SK-N-SH treated with all-trans-retinoic acid at 6 μM for 48 hours (cell line): ENCODE measurements around the gene LRCH1.

Experiments used
- ATAC-seq: fragments of 200-7000 bp; cut with Tn5 transposase; 3 replicates; pipeline ENCODE4 v1.9.1; 2020; ENCODE audit warnings: mild to moderate bottlenecking, moderate library complexity
- ARNTL ChIP-seq: fragments of 450-650 bp; formaldehyde crosslinking; IDR thresholded peaks from 2 replicates; pipeline ENCODE4 v1.5.0; 2020; ENCODE audit warnings: low read depth, mild to moderate bottlenecking, moderate library complexity, borderline replicate concordance
- BACH2 ChIP-seq: fragments of 250-450 bp; sonication (Bioruptor Pico); IDR thresholded peaks from 2 replicates; pipeline ENCODE4 v1.9.0; 2021; ENCODE audit warnings: mild to moderate bottlenecking, borderline replicate concordance
- CSDC2 ChIP-seq: fragments of 250-450 bp; sonication (Bioruptor Pico); IDR thresholded peaks from 2 replicates; pipeline ENCODE4 v1.5.0; 2020; ENCODE audit warnings: mild to moderate bottlenecking, moderate library complexity
- CSRNP3 ChIP-seq: fragments of 250-450 bp; sonication (Bioruptor Pico); IDR thresholded peaks from 2 replicates; pipeline ENCODE4 v1.5.1; 2021; ENCODE audit warnings: mild to moderate bottlenecking, moderate library complexity
- ESRRG ChIP-seq: fragments of 250-450 bp; sonication (Bioruptor Pico); IDR thresholded peaks from 2 replicates; pipeline ENCODE4 v1.6.1; 2021; ENCODE audit warnings: mild to moderate bottlenecking
- GLIS3 ChIP-seq: fragments of 250-450 bp; sonication (Bioruptor Pico); IDR thresholded peaks from 2 replicates; pipeline ENCODE4 v1.5.0; 2020; ENCODE audit warnings: mild to moderate bottlenecking, moderate library complexity
- ISL1 ChIP-seq: fragments of 250-450 bp; sonication (Bioruptor Pico); IDR thresholded peaks from 2 replicates; pipeline ENCODE4 v2.1.2; 2022; ENCODE audit warnings: mild to moderate bottlenecking, moderate library complexity
- PPARA ChIP-seq: fragments of 250-450 bp; sonication (Bioruptor Pico); IDR thresholded peaks from 2 replicates; pipeline ENCODE4 v1.5.0; 2020; ENCODE audit warnings: mild to moderate bottlenecking, borderline replicate concordance
- RARB ChIP-seq: fragments of 250-450 bp; sonication (Bioruptor Pico); IDR thresholded peaks from 2 replicates; pipeline ENCODE4 v1.8.0; 2021; ENCODE audit warnings: mild to moderate bottlenecking, moderate library complexity
- TCF4 ChIP-seq: fragments of 250-450 bp; sonication (Bioruptor Pico); IDR thresholded peaks from 2 replicates; pipeline ENCODE4 v1.8.0; 2021; ENCODE audit warnings: mild to moderate bottlenecking, moderate library complexity, borderline replicate concordance
- TOX ChIP-seq: fragments of 250-450 bp; sonication (Bioruptor Pico); IDR thresholded peaks from 2 replicates; pipeline ENCODE4 v1.8.0; 2021; ENCODE audit warnings: mild to moderate bottlenecking, moderate library complexity, borderline replicate concordance
- ZC3H10 ChIP-seq: fragments of 250-450 bp; sonication (Bioruptor Pico); IDR thresholded peaks from 2 replicates; pipeline ENCODE4 v1.5.1; 2021; ENCODE audit warnings: mild to moderate bottlenecking, moderate library complexity
- ZFP3 ChIP-seq: fragments of 250-450 bp; sonication (Bioruptor Pico); IDR thresholded peaks from 2 replicates; pipeline ENCODE4 v1.5.0; 2020; ENCODE audit warnings: mild to moderate bottlenecking, moderate library complexity
- ZFP30 ChIP-seq: fragments of 450-650 bp; formaldehyde crosslinking; IDR thresholded peaks from 2 replicates; pipeline ENCODE4 v1.5.0; 2022; ENCODE audit warnings: mild to moderate bottlenecking, moderate library complexity
- ZNF8 ChIP-seq: fragments of 450-650 bp; formaldehyde crosslinking; IDR thresholded peaks from 2 replicates; pipeline ENCODE4 v1.5.0; 2020; ENCODE audit warnings: mild to moderate bottlenecking, moderate library complexity
- TF ChIP-seq, protein P1 (sequence below): fragments of 250-450 bp; sonication (Bioruptor Pico); IDR thresholded peaks from 2 replicates; pipeline ENCODE4 v1.8.0; 2021; ENCODE audit warnings: low read depth, mild to moderate bottlenecking, moderate library complexity, borderline replicate concordance
- TF ChIP-seq, protein P2 (sequence below): fragments of 250-450 bp; sonication (Bioruptor Pico); IDR thresholded peaks from 2 replicates; pipeline ENCODE4 v1.8.0; 2020; ENCODE audit warnings: mild to moderate bottlenecking, moderate library complexity, borderline replicate concordance
- TF ChIP-seq, protein P3 (sequence below): fragments of 250-450 bp; sonication (Bioruptor Pico); IDR thresholded peaks from 2 replicates; pipeline ENCODE4 v1.5.0; 2020; ENCODE audit warnings: mild to moderate bottlenecking, moderate library complexity
- TF ChIP-seq, protein P4 (sequence below): fragments of 250-450 bp; sonication (Bioruptor Pico); IDR thresholded peaks from 2 replicates; pipeline ENCODE4 v1.5.1; 2020; ENCODE audit warnings: low read depth, mild to moderate bottlenecking, moderate library complexity

The LRCH1 gene

DNA sequence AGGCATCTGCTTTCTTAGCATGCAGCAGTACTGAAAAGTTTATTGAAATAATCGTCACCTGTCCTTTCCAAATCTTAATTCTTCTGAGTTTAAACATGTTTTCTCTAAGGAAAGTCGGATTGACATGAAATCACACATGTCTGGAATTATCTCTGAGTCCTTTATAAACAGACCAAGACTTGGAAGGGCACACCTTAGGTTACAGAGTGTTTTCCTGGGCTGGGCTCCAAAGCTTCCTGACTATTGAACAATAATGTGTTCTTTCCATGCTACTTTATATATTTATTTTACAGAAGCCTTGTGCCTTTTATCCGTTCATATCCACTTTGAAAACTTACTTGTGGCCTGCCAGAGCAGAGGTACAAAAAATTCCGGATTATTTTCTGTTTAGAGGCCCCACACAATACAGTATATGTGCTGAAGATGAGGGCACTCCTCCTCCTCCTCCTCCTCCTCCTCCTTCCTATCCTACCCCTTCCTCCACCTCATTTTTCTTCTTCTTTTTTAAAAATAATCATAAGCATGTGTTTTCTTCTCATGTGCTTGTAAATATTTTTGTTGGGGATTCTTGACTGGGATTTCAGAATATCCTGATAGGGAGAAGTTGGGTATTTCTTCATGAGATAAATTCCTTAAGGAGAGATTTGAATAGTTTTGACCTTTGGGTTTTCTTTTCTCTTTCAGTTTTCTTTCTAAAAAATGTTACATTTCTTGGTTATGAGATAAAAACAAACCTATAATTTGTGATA lies 52.3 kb downstream of the LRCH1 start:
- TF ChIP-seq ZFP3 (CRISPR knock-in tag) (no peak), ARNTL (CRISPR knock-in tag) (no peak), RARB (CRISPR knock-in tag) (no peak), ZC3H10 (CRISPR knock-in tag) (no peak), GLIS3 (CRISPR knock-in tag) (no peak), ZFP30 (CRISPR knock-in tag) (no peak), ESRRG (CRISPR knock-in tag) (no peak), ZNF8 (no peak), TCF4 (no peak), CSRNP3 (CRISPR knock-in tag) (no peak), ISL1 (CRISPR knock-in tag) (no peak), PPARA (CRISPR knock-in tag) (no peak), CSDC2 (CRISPR knock-in tag) (no peak), BACH2 (CRISPR knock-in tag) (no peak)
- TF ChIP-seq, protein P1, sequence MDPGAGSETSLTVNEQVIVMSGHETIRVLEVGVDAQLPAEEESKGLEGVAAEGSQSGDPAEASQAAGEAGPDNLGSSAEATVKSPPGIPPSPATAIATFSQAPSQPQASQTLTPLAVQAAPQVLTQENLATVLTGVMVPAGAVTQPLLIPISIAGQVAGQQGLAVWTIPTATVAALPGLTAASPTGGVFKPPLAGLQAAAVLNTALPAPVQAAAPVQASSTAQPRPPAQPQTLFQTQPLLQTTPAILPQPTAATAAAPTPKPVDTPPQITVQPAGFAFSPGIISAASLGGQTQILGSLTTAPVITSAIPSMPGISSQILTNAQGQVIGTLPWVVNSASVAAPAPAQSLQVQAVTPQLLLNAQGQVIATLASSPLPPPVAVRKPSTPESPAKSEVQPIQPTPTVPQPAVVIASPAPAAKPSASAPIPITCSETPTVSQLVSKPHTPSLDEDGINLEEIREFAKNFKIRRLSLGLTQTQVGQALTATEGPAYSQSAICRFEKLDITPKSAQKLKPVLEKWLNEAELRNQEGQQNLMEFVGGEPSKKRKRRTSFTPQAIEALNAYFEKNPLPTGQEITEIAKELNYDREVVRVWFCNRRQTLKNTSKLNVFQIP (CRISPR knock-in tag) = no peak
- TF ChIP-seq, protein P2, sequence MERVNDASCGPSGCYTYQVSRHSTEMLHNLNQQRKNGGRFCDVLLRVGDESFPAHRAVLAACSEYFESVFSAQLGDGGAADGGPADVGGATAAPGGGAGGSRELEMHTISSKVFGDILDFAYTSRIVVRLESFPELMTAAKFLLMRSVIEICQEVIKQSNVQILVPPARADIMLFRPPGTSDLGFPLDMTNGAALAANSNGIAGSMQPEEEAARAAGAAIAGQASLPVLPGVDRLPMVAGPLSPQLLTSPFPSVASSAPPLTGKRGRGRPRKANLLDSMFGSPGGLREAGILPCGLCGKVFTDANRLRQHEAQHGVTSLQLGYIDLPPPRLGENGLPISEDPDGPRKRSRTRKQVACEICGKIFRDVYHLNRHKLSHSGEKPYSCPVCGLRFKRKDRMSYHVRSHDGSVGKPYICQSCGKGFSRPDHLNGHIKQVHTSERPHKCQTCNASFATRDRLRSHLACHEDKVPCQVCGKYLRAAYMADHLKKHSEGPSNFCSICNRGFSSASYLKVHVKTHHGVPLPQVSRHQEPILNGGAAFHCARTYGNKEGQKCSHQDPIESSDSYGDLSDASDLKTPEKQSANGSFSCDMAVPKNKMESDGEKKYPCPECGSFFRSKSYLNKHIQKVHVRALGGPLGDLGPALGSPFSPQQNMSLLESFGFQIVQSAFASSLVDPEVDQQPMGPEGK (CRISPR knock-in tag) = no peak
- TF ChIP-seq, protein P3, sequence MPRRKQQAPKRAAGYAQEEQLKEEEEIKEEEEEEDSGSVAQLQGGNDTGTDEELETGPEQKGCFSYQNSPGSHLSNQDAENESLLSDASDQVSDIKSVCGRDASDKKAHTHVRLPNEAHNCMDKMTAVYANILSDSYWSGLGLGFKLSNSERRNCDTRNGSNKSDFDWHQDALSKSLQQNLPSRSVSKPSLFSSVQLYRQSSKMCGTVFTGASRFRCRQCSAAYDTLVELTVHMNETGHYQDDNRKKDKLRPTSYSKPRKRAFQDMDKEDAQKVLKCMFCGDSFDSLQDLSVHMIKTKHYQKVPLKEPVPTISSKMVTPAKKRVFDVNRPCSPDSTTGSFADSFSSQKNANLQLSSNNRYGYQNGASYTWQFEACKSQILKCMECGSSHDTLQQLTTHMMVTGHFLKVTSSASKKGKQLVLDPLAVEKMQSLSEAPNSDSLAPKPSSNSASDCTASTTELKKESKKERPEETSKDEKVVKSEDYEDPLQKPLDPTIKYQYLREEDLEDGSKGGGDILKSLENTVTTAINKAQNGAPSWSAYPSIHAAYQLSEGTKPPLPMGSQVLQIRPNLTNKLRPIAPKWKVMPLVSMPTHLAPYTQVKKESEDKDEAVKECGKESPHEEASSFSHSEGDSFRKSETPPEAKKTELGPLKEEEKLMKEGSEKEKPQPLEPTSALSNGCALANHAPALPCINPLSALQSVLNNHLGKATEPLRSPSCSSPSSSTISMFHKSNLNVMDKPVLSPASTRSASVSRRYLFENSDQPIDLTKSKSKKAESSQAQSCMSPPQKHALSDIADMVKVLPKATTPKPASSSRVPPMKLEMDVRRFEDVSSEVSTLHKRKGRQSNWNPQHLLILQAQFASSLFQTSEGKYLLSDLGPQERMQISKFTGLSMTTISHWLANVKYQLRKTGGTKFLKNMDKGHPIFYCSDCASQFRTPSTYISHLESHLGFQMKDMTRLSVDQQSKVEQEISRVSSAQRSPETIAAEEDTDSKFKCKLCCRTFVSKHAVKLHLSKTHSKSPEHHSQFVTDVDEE (CRISPR knock-in tag) = no peak
- TF ChIP-seq, protein P4, sequence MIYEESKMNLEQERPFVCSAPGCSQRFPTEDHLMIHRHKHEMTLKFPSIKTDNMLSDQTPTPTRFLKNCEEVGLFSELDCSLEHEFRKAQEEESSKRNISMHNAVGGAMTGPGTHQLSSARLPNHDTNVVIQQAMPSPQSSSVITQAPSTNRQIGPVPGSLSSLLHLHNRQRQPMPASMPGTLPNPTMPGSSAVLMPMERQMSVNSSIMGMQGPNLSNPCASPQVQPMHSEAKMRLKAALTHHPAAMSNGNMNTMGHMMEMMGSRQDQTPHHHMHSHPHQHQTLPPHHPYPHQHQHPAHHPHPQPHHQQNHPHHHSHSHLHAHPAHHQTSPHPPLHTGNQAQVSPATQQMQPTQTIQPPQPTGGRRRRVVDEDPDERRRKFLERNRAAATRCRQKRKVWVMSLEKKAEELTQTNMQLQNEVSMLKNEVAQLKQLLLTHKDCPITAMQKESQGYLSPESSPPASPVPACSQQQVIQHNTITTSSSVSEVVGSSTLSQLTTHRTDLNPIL (CRISPR knock-in tag) = no peak
- TF ChIP-seq, all 23 proteins: peak for 0
- no peak for ATAC-seq

DNA sequence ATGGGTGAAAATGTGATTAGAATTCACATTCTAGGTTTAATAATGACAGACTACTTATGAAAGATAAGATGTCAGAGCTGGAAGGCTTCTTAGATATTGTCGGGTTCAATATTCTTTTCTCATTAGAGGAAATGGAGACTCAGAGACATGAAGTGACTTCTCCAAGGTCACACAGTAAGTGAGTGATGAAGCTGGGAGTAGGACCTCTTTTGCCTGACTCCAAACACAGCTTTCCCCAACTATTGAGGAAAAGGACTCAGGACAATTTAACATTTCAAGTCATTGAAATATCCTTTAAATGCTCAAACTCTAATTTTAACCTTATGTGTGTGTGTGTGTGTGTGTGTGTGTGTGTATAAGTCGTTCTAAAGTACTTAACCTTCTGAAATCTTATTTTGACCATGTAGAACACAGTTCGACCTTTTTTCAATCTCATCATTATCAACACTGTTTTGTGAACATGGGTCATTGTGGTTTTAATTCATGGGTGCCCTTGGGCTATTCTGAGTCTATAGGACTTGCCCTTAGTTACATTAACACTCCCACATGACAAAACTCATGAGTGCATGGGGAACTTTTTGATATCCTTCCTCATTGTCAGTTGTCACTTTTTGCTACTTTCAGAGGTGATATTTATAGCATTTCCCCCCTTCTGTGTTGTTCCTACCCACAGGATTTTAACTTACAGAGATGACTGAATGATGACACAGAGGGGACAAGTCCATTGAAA lies 53.0 kb downstream of the LRCH1 start:
- TF ChIP-seq ZFP30 (CRISPR knock-in tag) (no peak), PPARA (CRISPR knock-in tag) (no peak), TOX (CRISPR knock-in tag) (no peak), TCF4 (no peak), ESRRG (CRISPR knock-in tag) (no peak)
- TF ChIP-seq, protein P4 (CRISPR knock-in tag) = no peak
- TF ChIP-seq, protein P3 (CRISPR knock-in tag) = no peak
- no peak for ATAC-seq
